SK-N-SH (cell line): ENCODE measurements around the gene CLPSL2.

Experiments used
- EZH2phosphoT487 ChIP-seq: fragments of 200-600 bp; sonication (generic); IDR thresholded peaks from 2 replicates; pipeline ENCODE4 v1.6.1; 2017; ENCODE audit warnings: low read depth, mixed run types, mild to moderate bottlenecking, antibody characterized with exemption, moderate library complexity, borderline replicate concordance
- FOXM1 ChIP-seq: IDR thresholded peaks from 2 replicates; pipeline ENCODE4 v1.4.0; 2012; ENCODE audit warnings: low read depth, mild to moderate bottlenecking
- NRF1 ChIP-seq: IDR thresholded peaks from 2 replicates; pipeline ENCODE4 v1.6.1; 2012; ENCODE audit warnings: low read depth, mild to moderate bottlenecking, low read length
- POLR2AphosphoS5 ChIP-seq: IDR thresholded peaks from 2 replicates; pipeline ENCODE4 v1.6.1; 2012; ENCODE audit warnings: low read depth, low read length
- RAD21 ChIP-seq: IDR thresholded peaks from 2 replicates; pipeline ENCODE4 v1.6.1; 2012; ENCODE audit warnings: mild to moderate bottlenecking, low read length
- TF ChIP-seq, protein P1 (sequence below): fragments of 200-600 bp; sonication (generic); IDR thresholded peaks from 2 replicates; pipeline ENCODE4 v1.6.1; 2017; ENCODE audit warnings: antibody characterized with exemption, mild to moderate bottlenecking, moderate library complexity
- TF ChIP-seq, protein P2 (sequence below): IDR thresholded peaks from 2 replicates; pipeline ENCODE4 v1.4.0; 2012; ENCODE audit warnings: low read depth, borderline replicate concordance
- TF ChIP-seq, protein P3 (sequence below): IDR thresholded peaks from 2 replicates; pipeline ENCODE4 v1.4.0; 2012; ENCODE audit warnings: low read depth, borderline replicate concordance

DNA sequence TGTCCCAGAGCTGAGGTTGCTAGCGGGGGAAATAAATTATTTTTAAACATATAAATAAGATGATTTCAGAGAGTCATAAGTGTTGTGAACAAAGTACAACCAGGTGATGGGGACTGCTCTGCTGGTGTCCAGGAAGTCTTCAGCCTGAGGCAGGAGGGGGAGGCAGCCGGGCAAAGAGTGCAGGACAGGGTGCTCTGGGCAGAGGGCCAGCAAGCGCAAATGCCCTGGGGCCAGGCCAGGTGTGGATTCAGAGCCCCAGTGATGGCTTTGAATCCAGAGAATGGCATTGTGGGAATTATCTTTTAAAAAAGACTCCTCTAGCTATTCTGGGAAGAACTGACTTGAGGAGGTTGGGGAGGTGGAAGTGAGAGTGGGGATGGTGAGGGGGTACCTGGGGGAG, 6.0 kb downstream of the CLPSL2 start:
- TF ChIP-seq POLR2AphosphoS5 (no peak), RAD21 (no peak), EZH2phosphoT487 (no peak), NRF1 (no peak), FOXM1 (no peak)
- TF ChIP-seq, protein P1, sequence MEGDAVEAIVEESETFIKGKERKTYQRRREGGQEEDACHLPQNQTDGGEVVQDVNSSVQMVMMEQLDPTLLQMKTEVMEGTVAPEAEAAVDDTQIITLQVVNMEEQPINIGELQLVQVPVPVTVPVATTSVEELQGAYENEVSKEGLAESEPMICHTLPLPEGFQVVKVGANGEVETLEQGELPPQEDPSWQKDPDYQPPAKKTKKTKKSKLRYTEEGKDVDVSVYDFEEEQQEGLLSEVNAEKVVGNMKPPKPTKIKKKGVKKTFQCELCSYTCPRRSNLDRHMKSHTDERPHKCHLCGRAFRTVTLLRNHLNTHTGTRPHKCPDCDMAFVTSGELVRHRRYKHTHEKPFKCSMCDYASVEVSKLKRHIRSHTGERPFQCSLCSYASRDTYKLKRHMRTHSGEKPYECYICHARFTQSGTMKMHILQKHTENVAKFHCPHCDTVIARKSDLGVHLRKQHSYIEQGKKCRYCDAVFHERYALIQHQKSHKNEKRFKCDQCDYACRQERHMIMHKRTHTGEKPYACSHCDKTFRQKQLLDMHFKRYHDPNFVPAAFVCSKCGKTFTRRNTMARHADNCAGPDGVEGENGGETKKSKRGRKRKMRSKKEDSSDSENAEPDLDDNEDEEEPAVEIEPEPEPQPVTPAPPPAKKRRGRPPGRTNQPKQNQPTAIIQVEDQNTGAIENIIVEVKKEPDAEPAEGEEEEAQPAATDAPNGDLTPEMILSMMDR = no peak
- TF ChIP-seq, protein P2, sequence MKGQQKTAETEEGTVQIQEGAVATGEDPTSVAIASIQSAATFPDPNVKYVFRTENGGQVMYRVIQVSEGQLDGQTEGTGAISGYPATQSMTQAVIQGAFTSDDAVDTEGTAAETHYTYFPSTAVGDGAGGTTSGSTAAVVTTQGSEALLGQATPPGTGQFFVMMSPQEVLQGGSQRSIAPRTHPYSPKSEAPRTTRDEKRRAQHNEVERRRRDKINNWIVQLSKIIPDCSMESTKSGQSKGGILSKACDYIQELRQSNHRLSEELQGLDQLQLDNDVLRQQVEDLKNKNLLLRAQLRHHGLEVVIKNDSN = no peak
- TF ChIP-seq, protein P3, sequence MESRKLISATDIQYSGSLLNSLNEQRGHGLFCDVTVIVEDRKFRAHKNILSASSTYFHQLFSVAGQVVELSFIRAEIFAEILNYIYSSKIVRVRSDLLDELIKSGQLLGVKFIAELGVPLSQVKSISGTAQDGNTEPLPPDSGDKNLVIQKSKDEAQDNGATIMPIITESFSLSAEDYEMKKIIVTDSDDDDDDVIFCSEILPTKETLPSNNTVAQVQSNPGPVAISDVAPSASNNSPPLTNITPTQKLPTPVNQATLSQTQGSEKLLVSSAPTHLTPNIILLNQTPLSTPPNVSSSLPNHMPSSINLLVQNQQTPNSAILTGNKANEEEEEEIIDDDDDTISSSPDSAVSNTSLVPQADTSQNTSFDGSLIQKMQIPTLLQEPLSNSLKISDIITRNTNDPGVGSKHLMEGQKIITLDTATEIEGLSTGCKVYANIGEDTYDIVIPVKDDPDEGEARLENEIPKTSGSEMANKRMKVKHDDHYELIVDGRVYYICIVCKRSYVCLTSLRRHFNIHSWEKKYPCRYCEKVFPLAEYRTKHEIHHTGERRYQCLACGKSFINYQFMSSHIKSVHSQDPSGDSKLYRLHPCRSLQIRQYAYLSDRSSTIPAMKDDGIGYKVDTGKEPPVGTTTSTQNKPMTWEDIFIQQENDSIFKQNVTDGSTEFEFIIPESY = no peak
